ENCODE results near the gene RPN2. TPM values are rescaled to one million over a fixed set of nuclear protein-coding genes. Genes with fewer than 3 reads are reported as not detected.
A peak's percentile ranks its signal among the peaks of the same experiment; 100 is the strongest.

Gene RPN2
- total and polyA plus RNA-seq, 9 of the 15 experiments (the other 6 are each of a cell fraction or from before 2014, with no cell fraction given): 168 to 548 (median 325) TPM

- TF ChIP-seq THAP7 (CRISPR knock-in tag; IDR thresholded peaks at IDR 0.05) (no peak), PHF8 (IDR thresholded peaks at IDR 0.05; ENCODE audit: borderline replicate concordance, low read length) (no peak), HEY1 (CRISPR knock-in tag; IDR thresholded peaks at IDR 0.05; ENCODE audit: borderline replicate concordance) (no peak), CC2D1A (IDR thresholded peaks at IDR 0.05) (no peak), KDM1A (IDR thresholded peaks at IDR 0.05) (no peak), CEBPB (tag; IDR thresholded peaks at IDR 0.05) (peak; percentile 76; the same call in 1 of the 2 replicates), TEAD4 (IDR thresholded peaks at IDR 0.05; ENCODE audit: low read length) (peak; percentile 15; the same call in 1 of the 2 replicates), TEAD4 (CRISPR knock-in tag; IDR thresholded peaks at IDR 0.05; ENCODE audit: borderline replicate concordance) (no peak), FOS (IDR thresholded peaks at IDR 0.05; ENCODE audit: extremely low read depth, insufficient read length) (no peak), NFIC (IDR thresholded peaks at IDR 0.05) (no peak), RCOR1 (IDR thresholded peaks at IDR 0.05; ENCODE audit: borderline replicate concordance in 1 of 2, low read depth in 2 of 2, low read length in 2 of 2) (no peak), FUS (optimal IDR thresholded peaks at IDR 0.05; ENCODE audit: low read depth, low read length) (no peak), ARID3B (CRISPR knock-in tag; IDR thresholded peaks at IDR 0.05; ENCODE audit: borderline replicate concordance) (no peak), ZFP1 (CRISPR knock-in tag; IDR thresholded peaks at IDR 0.05) (no peak), ZNF436 (CRISPR knock-in tag; IDR thresholded peaks at IDR 0.05) (no peak), STAT5A (IDR thresholded peaks at IDR 0.05; ENCODE audit: borderline replicate concordance, low read length) (no peak), HOMEZ (CRISPR knock-in tag; IDR thresholded peaks at IDR 0.05) (no peak), ZNF311 (CRISPR knock-in tag; IDR thresholded peaks at IDR 0.05) (no peak), CEBPZ (IDR thresholded peaks at IDR 0.05; ENCODE audit: borderline replicate concordance, low read depth, low read length) (no peak), ZNF140 (CRISPR knock-in tag; IDR thresholded peaks at IDR 0.05) (no peak), TBL1XR1 (IDR thresholded peaks at IDR 0.05; ENCODE audit: low read length in 2 of 2) (no peak), TGIF2 (CRISPR knock-in tag; IDR thresholded peaks at IDR 0.05) (no peak)
Measured at GRCh38 chr20:37288091-37288490, 109.0 kb downstream of the RPN2 start (continued).
